Left ventricle myocardium inferior (tissue), 1 donor: Measurements from ENCODE around the gene VPS37D. TPM values are rescaled to one million over a fixed set of nuclear protein-coding genes. Genes with fewer than 3 reads are reported as not detected.
A peak's percentile ranks its signal among the peaks of the same experiment; 100 is the strongest.
"Not testable (repeated sequence)": the region's sequence is repeated elsewhere in the genome, so short reads cannot be mapped to it uniquely, and the experiment has no call there.

ENCODE experiments used
- DNase-seq: peaks from one replicate; pipeline ENCODE4 v3.0.0-alpha.2; 2020
- H3K27ac ChIP-seq: fragments of 200-600 bp; replicated peaks from 2 replicates; pipeline ENCODE4 v1.8.0; 2021
- H3K27me3 ChIP-seq: fragments of 200-600 bp; 2 replicates; pipeline ENCODE4 v1.8.0; 2021; ENCODE audit warnings: low read depth
- H3K36me3 ChIP-seq: fragments of 200-600 bp; 2 replicates; pipeline ENCODE4 v1.8.0; 2021
- H3K4me1 ChIP-seq: fragments of 200-600 bp; 2 replicates; pipeline ENCODE4 v1.8.0; 2021
- H3K4me3 ChIP-seq: fragments of 200-600 bp; 2 replicates; pipeline ENCODE4 v1.8.0; 2021; ENCODE audit warnings: mild to moderate bottlenecking, moderate library complexity
- H3K9me3 ChIP-seq: fragments of 200-600 bp; replicated peaks from 2 replicates; pipeline ENCODE4 v1.8.0; 2021
- CTCF ChIP-seq: fragments of 200-600 bp; IDR thresholded peaks from 2 replicates; pipeline ENCODE4 v1.8.0; 2021; ENCODE audit warnings: antibody characterized with exemption, mild to moderate bottlenecking, borderline replicate concordance
- intact Hi-C: fragments of 100-400 bp; cut with micrococcal nuclease; formaldehyde crosslinking; loops from one replicate; pipeline ENCODE4 v1.11.0; 2022
- total RNA-seq: library from RNA; stranded (reverse); fragmentation: NEBNext Ultra II Directional; extraction: Animal tissue kit (Norgen Biotek cat#: 25700); gene quantifications from one replicate; pipeline ENCODE4 v1.2.1, GENCODE V29; 2021
- donor health status: DM: no; HTN: yes; CAD: no; lungs with severe emphysema.

VPS37D gene
- total RNA-seq, 1 donor from 2014 or later: 3.1 TPM

DNA sequence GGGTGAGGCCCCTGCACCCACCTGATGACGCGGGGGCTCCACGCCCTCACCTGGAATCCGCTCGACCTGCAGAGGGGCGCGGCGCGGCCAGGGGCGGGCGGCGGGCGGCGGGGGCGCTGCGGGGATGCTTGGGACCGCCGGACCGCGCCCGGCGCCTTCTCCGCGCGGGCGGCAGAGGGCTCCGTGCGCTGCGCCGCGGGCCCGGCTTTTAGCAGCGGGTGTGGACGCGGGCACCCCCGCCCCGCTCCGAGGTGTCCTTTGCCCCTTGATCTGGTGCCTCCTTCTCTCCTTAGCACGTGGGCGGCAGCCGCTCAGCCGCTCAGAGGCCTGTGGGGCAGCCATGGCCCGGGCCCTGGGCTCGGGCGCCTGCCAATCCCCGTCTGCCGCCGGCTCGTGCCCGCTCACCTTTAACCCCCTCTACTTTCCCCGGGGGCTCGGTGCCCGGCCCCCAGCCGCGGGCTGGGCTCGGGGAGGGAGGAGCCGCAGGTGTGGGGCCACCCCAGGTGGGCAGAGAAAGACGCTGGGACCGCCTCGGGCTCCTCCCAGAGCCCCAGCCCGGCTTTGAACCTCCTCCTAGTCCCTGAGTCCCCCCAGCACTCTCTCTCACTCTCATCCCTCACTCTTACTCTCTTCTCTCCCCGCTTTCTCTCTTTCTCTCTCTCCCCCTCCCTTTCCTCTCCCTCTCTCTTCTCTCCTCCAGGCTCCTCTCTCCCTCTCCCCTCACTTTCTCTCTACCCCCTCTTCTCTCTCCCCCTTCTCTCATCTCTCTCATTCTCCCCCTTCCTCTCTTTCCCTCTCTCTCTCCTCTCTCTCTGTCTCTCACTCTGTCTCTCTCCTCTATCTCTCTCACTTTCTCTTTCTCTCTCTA, 19.7 kb upstream of the VPS37D start:
- no peak overlapping the region for H3K27ac ChIP-seq
- TF ChIP-seq CTCF: peak; percentile 14
- no peaks in the 10 kb centered on the region for H3K36me3 ChIP-seq
- H3K27me3 ChIP-seq: peaks cover 98% of the 10 kb centered on the region
- DNase-seq: no peak
- peak overlapping the region; percentile 62 for H3K4me3 ChIP-seq
- H3K9me3 ChIP-seq: no peaks in the 10 kb centered on the region
- peaks cover 5% of the 10 kb centered on the region for H3K4me1 ChIP-seq
- intact Hi-C loops: no loop called here

GRCh38 chr7:73648593-73649332, 18.9 kb upstream of the VPS37D start:
- no peak overlapping the region for H3K4me3 ChIP-seq
- DNase-seq: no peak
- no peaks in the 10 kb centered on the region for H3K9me3 ChIP-seq
- no peak overlapping the region for H3K27ac ChIP-seq
- peaks cover 98% of the 10 kb centered on the region for H3K27me3 ChIP-seq
- peaks cover 5% of the 10 kb centered on the region for H3K4me1 ChIP-seq
- no peak for TF ChIP-seq CTCF
- intact Hi-C loops: no loop called here
- no peaks in the 10 kb centered on the region for H3K36me3 ChIP-seq

DNA sequence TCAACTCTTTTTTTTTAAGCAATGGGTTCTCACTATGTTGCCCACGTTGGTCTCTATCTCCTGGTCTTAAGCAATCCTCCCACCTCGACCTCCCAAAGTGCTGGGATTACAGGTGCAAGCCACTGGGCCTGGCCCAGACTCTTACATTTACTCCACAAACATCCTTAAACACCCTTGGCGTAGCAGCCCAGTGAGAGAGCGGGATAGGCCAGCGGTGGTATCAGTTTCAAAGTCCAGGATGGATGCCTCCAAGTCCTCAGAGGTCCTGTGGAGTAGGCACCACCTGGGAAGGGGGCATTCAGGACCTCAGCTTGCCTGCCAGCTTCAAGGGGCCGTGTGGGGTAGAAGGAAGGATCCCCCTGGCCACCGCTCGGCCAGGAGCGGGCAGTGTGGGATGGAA, 18.1 kb upstream of the VPS37D start:
- intact Hi-C loops: no loop called here
- peaks cover 5% of the 10 kb centered on the region for H3K4me1 ChIP-seq
- H3K36me3 ChIP-seq: no peaks in the 10 kb centered on the region
- no peak for DNase-seq
- H3K9me3 ChIP-seq: no peaks in the 10 kb centered on the region
- peaks cover 97% of the 10 kb centered on the region for H3K27me3 ChIP-seq
- H3K4me3 ChIP-seq: no peak overlapping the region
- no peak for TF ChIP-seq CTCF
- no peak overlapping the region for H3K27ac ChIP-seq

DNA sequence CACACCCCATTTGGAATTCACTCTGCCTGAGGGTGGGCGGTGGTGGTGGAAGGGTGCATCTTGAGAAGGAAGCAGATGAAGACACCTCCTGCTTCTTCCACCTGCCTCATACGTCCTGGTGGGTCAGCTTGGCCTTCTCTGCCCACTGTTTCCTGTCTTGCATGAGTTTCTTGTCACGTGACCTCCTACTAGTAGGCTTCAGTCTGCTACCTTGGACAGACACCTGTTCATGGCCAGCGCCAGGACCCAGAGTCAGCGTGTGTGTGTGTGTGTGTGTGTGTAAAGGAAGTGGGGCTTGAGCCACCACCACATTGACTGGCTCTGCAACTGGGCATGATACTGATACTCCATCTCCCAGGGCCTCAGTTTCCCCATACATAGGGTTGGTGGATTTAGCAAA, 17.1 kb upstream of the VPS37D start:
- H3K36me3 ChIP-seq: no peaks in the 10 kb centered on the region
- intact Hi-C loops: no loop called here
- no peaks in the 10 kb centered on the region for H3K9me3 ChIP-seq
- peaks cover 5% of the 10 kb centered on the region for H3K4me1 ChIP-seq
- no peak for TF ChIP-seq CTCF
- H3K27ac ChIP-seq: no peak overlapping the region
- peaks cover 92% of the 10 kb centered on the region for H3K27me3 ChIP-seq
- no peak for DNase-seq
- no peak overlapping the region for H3K4me3 ChIP-seq

DNA sequence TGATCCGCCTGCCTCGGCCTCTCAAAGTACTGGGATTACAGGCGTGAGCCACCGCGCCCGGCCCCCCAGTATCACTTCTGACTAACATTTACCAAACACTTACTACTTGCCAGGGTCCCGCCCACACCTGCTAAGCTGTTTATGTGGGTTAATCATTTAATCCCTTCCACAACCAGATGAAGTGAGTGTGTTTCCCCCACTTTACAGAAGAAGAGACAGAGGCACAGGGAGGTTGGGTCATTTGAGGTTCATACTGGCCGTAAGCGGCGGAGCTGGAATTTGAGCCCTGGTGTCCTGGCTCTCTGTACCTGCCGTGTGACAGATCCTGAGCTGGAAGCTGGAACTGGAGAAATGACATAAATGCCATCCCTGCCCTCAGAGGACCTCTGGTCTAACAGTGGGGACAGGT, 15.1 kb upstream of the VPS37D start:
- Histone ChIP-seq H3K4me3 (no peak overlapping the region), H3K27me3 (peaks cover 83% of the 10 kb centered on the region), H3K27ac (no peak overlapping the region), H3K4me1 (peaks cover 5% of the 10 kb centered on the region), H3K36me3 (no peaks in the 10 kb centered on the region), H3K9me3 (no peaks in the 10 kb centered on the region)
- TF ChIP-seq CTCF: no peak
- intact Hi-C loops: no loop called here
- DNase-seq: no peak

DNA sequence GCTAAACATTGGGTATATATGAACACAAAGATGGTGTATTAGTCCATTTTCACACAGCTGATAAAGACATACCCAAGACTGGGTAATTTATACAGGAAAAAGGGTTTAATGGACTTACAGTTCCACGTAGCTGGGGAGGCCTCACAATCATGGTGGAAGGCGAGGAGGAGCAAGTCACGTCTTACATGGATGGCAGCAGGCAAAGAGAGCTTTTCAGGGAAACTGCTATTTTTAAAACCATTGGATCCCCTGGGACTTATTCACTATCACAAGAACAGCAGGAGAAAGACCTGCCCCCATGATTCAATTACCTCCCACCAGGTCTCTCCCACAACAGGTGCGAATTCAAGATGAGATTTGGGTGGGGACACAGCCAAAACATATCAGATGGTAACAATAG, 12.3 kb upstream of the VPS37D start:
- intact Hi-C loops, H3K36me3 ChIP-seq, H3K4me1 ChIP-seq, H3K9me3 ChIP-seq, H3K4me3 ChIP-seq, H3K27ac ChIP-seq, DNase-seq: not testable (repeated sequence)
- peaks cover 57% of the 10 kb centered on the region for H3K27me3 ChIP-seq
